PC-3 (cell line): Measurements from ENCODE around the gene SH3PXD2A. TPM values are rescaled to one million over a fixed set of nuclear protein-coding genes. Genes with fewer than 3 reads are reported as not detected.

Experiments used
- ATAC-seq: fragments of 200-7000 bp; cut with Tn5 transposase; 2 replicates; pipeline ENCODE4 v1.9.1; 2020; ENCODE audit warnings: mild to moderate bottlenecking, moderate library complexity
- BruUV-seq: library from RNA; stranded (reverse); fragments of 400-500 nt; replicated peaks from 2 replicates; lab custom pipeline; 2021; lab: Mats Ljungman, UMichigan
- CTCF ChIA-PET: fragments of 300-600 bp; sonication (Branson Sonifier 250); formaldehyde crosslinking; loops from one replicate; lab custom pipeline; 2022; ENCODE audit warnings: antibody characterized with exemption; lab: Charles Lee
- POLR2A ChIA-PET: fragments of 300-600 bp; sonication (Branson Sonifier 250); formaldehyde crosslinking; loops from one replicate; lab custom pipeline; 2022; ENCODE audit warnings: antibody characterized with exemption; ENCODE audit not compliant: unreplicated experiment; lab: Charles Lee
- DNase-seq: peaks from one replicate; pipeline ENCODE4 v3.0.0-alpha.2; 2015
- H2AFZ ChIP-seq: fragments of 300-600 bp; sonication (generic); 2 replicates; pipeline ENCODE4 v1.6.0; 2016; ENCODE audit warnings: antibody characterized with exemption, low read length
- H3F3A ChIP-seq: fragments of 300-600 bp; sonication (generic); one replicate; pipeline ENCODE4 v1.6.0; 2017; ENCODE audit warnings: antibody characterized with exemption, low read length, control low read depth, mild to moderate bottlenecking; ENCODE audit not compliant: unreplicated experiment
- H3K27ac ChIP-seq: fragments of 300-600 bp; sonication (generic); 2 replicates; pipeline ENCODE4 v1.5.1; 2016; ENCODE audit warnings: mild to moderate bottlenecking, low read length
- H3K27me3 ChIP-seq: fragments of 300-600 bp; sonication (generic); 2 replicates; pipeline ENCODE4 v1.6.1; 2016; ENCODE audit warnings: low read length, mixed read lengths
- H3K36me3 ChIP-seq: fragments of 300-600 bp; sonication (generic); 2 replicates; pipeline ENCODE4 v1.6.1; 2016; ENCODE audit warnings: low read depth, mixed run types, low read length, mixed read lengths
- H3K4me1 ChIP-seq: fragments of 300-600 bp; sonication (generic); 2 replicates; pipeline ENCODE4 v1.5.1; 2016; ENCODE audit warnings: low read length; ENCODE audit not compliant: insufficient read depth
- H3K4me2 ChIP-seq: fragments of 300-600 bp; sonication (generic); 2 replicates; pipeline ENCODE4 v1.6.0; 2016; ENCODE audit warnings: low read length
- H3K4me3 ChIP-seq: fragments of 300-600 bp; sonication (generic); 2 replicates; pipeline ENCODE4 v1.5.1; 2016; ENCODE audit warnings: mild to moderate bottlenecking, low read length, mixed read lengths
- H3K79me2 ChIP-seq: fragments of 300-600 bp; sonication (generic); 2 replicates; pipeline ENCODE4 v1.6.1; 2017; ENCODE audit warnings: low read length, mixed read lengths
- H3K9ac ChIP-seq: fragments of 300-600 bp; sonication (generic); 2 replicates; pipeline ENCODE4 v1.6.0; 2016; ENCODE audit warnings: mild to moderate bottlenecking, low read length
- H3K9me2 ChIP-seq: fragments of 300-600 bp; sonication (generic); replicated peaks from 2 replicates; pipeline ENCODE4 v1.6.1; 2016; ENCODE audit warnings: mixed run types, low read length, mixed read lengths
- H3K9me3 ChIP-seq: fragments of 300-600 bp; sonication (generic); 2 replicates; pipeline ENCODE4 v1.6.1; 2016; ENCODE audit warnings: low read length, mixed read lengths
- H4K20me1 ChIP-seq: fragments of 300-600 bp; sonication (generic); 2 replicates; pipeline ENCODE4 v1.6.1; 2016; ENCODE audit warnings: low read length, mixed read lengths
- EZH2 ChIP-seq: fragments of 300-600 bp; sonication (generic); IDR thresholded peaks from one replicate; pipeline ENCODE4 v1.6.1; 2017; ENCODE audit warnings: antibody characterized with exemption, mild to moderate bottlenecking, low read length; ENCODE audit not compliant: unreplicated experiment
- EZH2phosphoT487 ChIP-seq: fragments of 300-600 bp; sonication (generic); IDR thresholded peaks from 2 replicates; pipeline ENCODE4 v1.6.1; 2018; ENCODE audit warnings: mild to moderate bottlenecking, antibody characterized with exemption, low read length, borderline replicate concordance
- intact Hi-C: fragments of 100-400 bp; cut with micrococcal nuclease; formaldehyde crosslinking; loops from 2 replicates; pipeline ENCODE4 v1.9.0; 2023
- total RNA-seq: library from RNA; depleted of rRNA; stranded (reverse); fragments of >200 nt; gene quantifications from 2 replicates; pipeline ENCODE4 v1.2.3, GENCODE V29; 2014
- TF ChIP-seq, protein P1 (sequence below): fragments of 300-600 bp; sonication (generic); conservative IDR thresholded peaks from 2 replicates; pipeline ENCODE4 v1.5.1; 2017; ENCODE audit warnings: antibody characterized with exemption, low read depth, mild to moderate bottlenecking, low read length

Gene SH3PXD2A
- total RNA-seq, 1 experiment from 2014 or later: 3.4 TPM

DNA sequence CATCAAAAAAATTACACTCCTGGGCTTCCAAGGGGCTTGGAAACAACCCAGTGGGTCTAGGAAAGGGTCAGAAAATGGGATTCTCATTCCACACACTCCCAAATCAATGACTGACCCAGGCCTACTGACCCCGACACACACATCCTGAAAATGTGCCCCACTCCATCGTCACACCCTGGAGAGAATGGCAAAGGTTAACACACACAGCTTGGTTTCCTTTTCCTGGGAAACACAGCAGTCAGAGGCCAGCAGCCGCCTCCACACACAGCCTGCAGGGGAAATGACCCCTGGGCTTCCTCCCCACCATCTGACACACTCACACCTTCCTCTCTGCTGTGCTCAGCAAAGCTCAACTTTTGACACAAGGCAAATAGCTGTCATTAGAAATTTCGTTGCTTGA is 42.9 kb downstream of the SH3PXD2A start:
- Histone ChIP-seq H3K79me2 (no peaks in the 10 kb centered on the region), H3F3A (no peaks in the 10 kb centered on the region), H3K9me2 (no peaks in the 10 kb centered on the region), H3K9ac (no peak overlapping the region), H2AFZ (no peak overlapping the region), H3K9me3 (no peaks in the 10 kb centered on the region), H3K4me1 (no peaks in the 10 kb centered on the region; the same call in 1 of the 2 replicates), H3K36me3 (no peaks in the 10 kb centered on the region), H3K27ac (no peak overlapping the region), H3K4me2 (no peak overlapping the region), H3K4me3 (no peak overlapping the region), H4K20me1 (no peaks in the 10 kb centered on the region), H3K27me3 (no peaks in the 10 kb centered on the region)
- intact Hi-C loops: no loop called here
- DNase-seq (no peak), ATAC-seq (no peak)
- no peak for TF ChIP-seq EZH2
- TF ChIP-seq, protein P1, sequence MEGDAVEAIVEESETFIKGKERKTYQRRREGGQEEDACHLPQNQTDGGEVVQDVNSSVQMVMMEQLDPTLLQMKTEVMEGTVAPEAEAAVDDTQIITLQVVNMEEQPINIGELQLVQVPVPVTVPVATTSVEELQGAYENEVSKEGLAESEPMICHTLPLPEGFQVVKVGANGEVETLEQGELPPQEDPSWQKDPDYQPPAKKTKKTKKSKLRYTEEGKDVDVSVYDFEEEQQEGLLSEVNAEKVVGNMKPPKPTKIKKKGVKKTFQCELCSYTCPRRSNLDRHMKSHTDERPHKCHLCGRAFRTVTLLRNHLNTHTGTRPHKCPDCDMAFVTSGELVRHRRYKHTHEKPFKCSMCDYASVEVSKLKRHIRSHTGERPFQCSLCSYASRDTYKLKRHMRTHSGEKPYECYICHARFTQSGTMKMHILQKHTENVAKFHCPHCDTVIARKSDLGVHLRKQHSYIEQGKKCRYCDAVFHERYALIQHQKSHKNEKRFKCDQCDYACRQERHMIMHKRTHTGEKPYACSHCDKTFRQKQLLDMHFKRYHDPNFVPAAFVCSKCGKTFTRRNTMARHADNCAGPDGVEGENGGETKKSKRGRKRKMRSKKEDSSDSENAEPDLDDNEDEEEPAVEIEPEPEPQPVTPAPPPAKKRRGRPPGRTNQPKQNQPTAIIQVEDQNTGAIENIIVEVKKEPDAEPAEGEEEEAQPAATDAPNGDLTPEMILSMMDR: no peak
- TF ChIP-seq EZH2phosphoT487: no peak
- POLR2A ChIA-PET: no interaction called here
- CTCF ChIA-PET: no interaction called here
- no TSS peak for BruUV-seq

- no peak overlapping the region for H3K4me3 ChIP-seq
- no peaks in the 10 kb centered on the region for H3K27me3 ChIP-seq
- no peak overlapping the region for H3K4me2 ChIP-seq
- H3K36me3 ChIP-seq: no peaks in the 10 kb centered on the region
- DNase-seq: no peak
- no peaks in the 10 kb centered on the region for H3K79me2 ChIP-seq
- TF ChIP-seq EZH2phosphoT487: no peak
- TF ChIP-seq, protein P1: no peak
- TF ChIP-seq EZH2: no peak
- ChIA-PET POLR2A (no interaction called here), CTCF (no interaction called here)
- H3F3A ChIP-seq: no peaks in the 10 kb centered on the region
- no peaks in the 10 kb centered on the region for H3K9me3 ChIP-seq
- H3K4me1 ChIP-seq: no peaks in the 10 kb centered on the region; the same call in 1 of the 2 replicates
- H3K9me2 ChIP-seq: no peaks in the 10 kb centered on the region
- H2AFZ ChIP-seq: no peak overlapping the region
- no peak for ATAC-seq
- no TSS peak for BruUV-seq
- intact Hi-C loops: no loop called here
- H3K27ac ChIP-seq: no peak overlapping the region
- no peak overlapping the region for H3K9ac ChIP-seq
- H4K20me1 ChIP-seq: no peaks in the 10 kb centered on the region
Measured at GRCh38 chr10:103812004-103812403, 43.4 kb downstream of the SH3PXD2A start.

DNA sequence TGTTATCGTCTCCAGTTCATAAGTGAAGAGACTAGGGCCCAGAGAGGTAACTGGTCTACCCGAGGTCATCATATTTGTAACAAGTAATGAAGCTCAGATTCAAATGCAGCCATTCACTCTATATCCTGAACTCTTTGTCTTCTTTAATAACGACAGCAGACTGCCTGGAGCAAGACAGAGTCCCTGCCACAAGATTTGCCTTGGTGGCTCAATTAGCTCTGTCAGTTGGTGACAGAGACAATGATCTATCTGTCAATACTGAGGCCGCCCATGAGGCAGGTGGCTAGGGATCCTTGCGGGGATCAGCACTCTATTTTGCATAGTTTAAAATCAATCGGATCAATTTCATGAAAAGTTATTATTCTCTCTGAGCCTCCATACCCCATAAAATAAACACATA is 43.9 kb downstream of the SH3PXD2A start:
- no peaks in the 10 kb centered on the region; the same call in 1 of the 2 replicates for H3K4me1 ChIP-seq
- no peaks in the 10 kb centered on the region for H4K20me1 ChIP-seq
- H3K27ac ChIP-seq: no peak overlapping the region
- no peaks in the 10 kb centered on the region for H3K9me3 ChIP-seq
- no peaks in the 10 kb centered on the region for H3K36me3 ChIP-seq
- POLR2A ChIA-PET: no interaction called here
- no peaks in the 10 kb centered on the region for H3K9me2 ChIP-seq
- H3K9ac ChIP-seq: no peak overlapping the region
- intact Hi-C loops: no loop called here
- ATAC-seq (no peak), DNase-seq (no peak)
- no peaks in the 10 kb centered on the region for H3K79me2 ChIP-seq
- no peaks in the 10 kb centered on the region for H3K27me3 ChIP-seq
- H3K4me3 ChIP-seq: no peak overlapping the region
- CTCF ChIA-PET: no interaction called here
- no peak for TF ChIP-seq EZH2
- TF ChIP-seq, protein P1: no peak
- no peak for TF ChIP-seq EZH2phosphoT487
- H3K4me2 ChIP-seq: no peak overlapping the region
- no TSS peak for BruUV-seq
- H3F3A ChIP-seq: no peaks in the 10 kb centered on the region
- no peak overlapping the region for H2AFZ ChIP-seq
